DOHH2 (cell line): ENCODE measurements around the gene RASGRP1.

Source experiments
- EZH2phosphoT487 ChIP-seq: fragments of 200-600 bp; sonication (generic); IDR thresholded peaks from 2 replicates; pipeline ENCODE4 v1.6.1; 2017; ENCODE audit warnings: borderline replicate concordance, mild to moderate bottlenecking, antibody characterized with exemption, low read length, moderate library complexity, mixed read lengths
- TF ChIP-seq, protein P1 (sequence below): fragments of 200-600 bp; sonication (generic); IDR thresholded peaks from one replicate; pipeline ENCODE4 v1.5.1; 2014; ENCODE audit warnings: antibody characterized with exemption, mild to moderate bottlenecking, low read depth, low read length; ENCODE audit not compliant: poor library complexity, severe bottlenecking

DNA sequence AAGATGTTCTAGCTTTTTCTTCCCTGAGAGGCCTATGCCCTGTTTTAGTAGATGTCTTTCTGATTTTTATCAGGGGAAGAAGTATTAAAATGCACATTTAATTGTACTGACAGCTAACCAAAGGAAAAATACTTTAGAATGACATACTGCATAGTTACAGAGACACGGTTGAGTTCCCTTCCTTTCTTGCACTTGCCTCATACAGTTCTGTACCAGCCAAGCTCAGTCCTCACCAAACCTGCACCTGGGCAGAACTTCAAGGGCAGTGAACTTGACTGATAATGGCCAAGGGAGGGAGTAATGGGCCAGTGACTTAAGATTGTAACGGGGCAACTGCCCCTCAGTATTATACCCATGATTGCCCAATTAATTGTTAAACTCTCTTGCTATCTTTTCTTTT, 34.1 kb upstream of the RASGRP1 start:
- TF ChIP-seq, protein P1, sequence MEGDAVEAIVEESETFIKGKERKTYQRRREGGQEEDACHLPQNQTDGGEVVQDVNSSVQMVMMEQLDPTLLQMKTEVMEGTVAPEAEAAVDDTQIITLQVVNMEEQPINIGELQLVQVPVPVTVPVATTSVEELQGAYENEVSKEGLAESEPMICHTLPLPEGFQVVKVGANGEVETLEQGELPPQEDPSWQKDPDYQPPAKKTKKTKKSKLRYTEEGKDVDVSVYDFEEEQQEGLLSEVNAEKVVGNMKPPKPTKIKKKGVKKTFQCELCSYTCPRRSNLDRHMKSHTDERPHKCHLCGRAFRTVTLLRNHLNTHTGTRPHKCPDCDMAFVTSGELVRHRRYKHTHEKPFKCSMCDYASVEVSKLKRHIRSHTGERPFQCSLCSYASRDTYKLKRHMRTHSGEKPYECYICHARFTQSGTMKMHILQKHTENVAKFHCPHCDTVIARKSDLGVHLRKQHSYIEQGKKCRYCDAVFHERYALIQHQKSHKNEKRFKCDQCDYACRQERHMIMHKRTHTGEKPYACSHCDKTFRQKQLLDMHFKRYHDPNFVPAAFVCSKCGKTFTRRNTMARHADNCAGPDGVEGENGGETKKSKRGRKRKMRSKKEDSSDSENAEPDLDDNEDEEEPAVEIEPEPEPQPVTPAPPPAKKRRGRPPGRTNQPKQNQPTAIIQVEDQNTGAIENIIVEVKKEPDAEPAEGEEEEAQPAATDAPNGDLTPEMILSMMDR = no peak
- TF ChIP-seq EZH2phosphoT487 = no peak
